Nucleus accumbens (tissue), 56 donors: Measurements from ENCODE around the gene STK35.
A peak's percentile ranks its signal among the peaks of the same experiment; 100 is the strongest.

Experiments
- DNase-seq, 56 donors: peaks; one replicate each; lab custom pipeline; 2025; lab: John Stamatoyannopoulos, UW

STK35 gene

GRCh38 chr20:2101057-2101864 lies at the start of gene STK35:
TSS of gene STK35 (plus strand) at chr20:2101827. CDS start at chr20:2101882, 55 bp downstream.
- DNase-seq: peak in 3 of 56 donors; percentile 73 to 85 (median 80)

- no peak for DNase-seq
These were observed 49.7 kb upstream of the STK35 start for GRCh38 chr20:2051946-2052345.

- DNase-seq: no peak
These were observed 48.9 kb upstream of the STK35 start for GRCh38 chr20:2052741-2053140.

GRCh38 chr20:2053615-2054014 lies 48.0 kb upstream of the STK35 start:
- DNase-seq: no peak

- no peak for DNase-seq
These were observed 46.7 kb upstream of the STK35 start for GRCh38 chr20:2054911-2055310.

GRCh38 chr20:2059411-2059810 lies 42.2 kb upstream of the STK35 start:
- no peak for DNase-seq

GRCh38 chr20:2065099-2065498 lies 36.5 kb upstream of the STK35 start:
- peak in 2 of 56 donors; percentile 7 to 20 for DNase-seq

GRCh38 chr20:2066461-2067122 lies 35.0 kb upstream of the STK35 start:
- no peak for DNase-seq

- no peak for DNase-seq
These were observed 20.9 kb upstream of the STK35 start for GRCh38 chr20:2080532-2081224.

- no peak for DNase-seq
These were observed 16.9 kb upstream of the STK35 start for GRCh38 chr20:2084703-2085102.

- no peak for DNase-seq
These were observed 15.2 kb upstream of the STK35 start for GRCh38 chr20:2086177-2086979.

- DNase-seq: no peak
These were observed 14.6 kb upstream of the STK35 start for GRCh38 chr20:2086980-2087377.

- DNase-seq: no peak
These were observed 12.7 kb upstream of the STK35 start for GRCh38 chr20:2088891-2089290.

- no peak for DNase-seq
These were observed 12.2 kb upstream of the STK35 start for GRCh38 chr20:2089447-2089846.

- DNase-seq: peak in 9 of 56 donors; percentile 1 to 50 (median 5)
These were observed 8.4 kb upstream of the STK35 start for GRCh38 chr20:2093159-2093781.

- DNase-seq: no peak
These were observed 7.7 kb upstream of the STK35 start for GRCh38 chr20:2093883-2094282.

GRCh38 chr20:2101865-2102584 lies 398 bp downstream of the STK35 start:
- peak; percentile 35 to 97 (median 90) for DNase-seq

- peak in 54 of 56 donors; percentile 59 to 97 (median 91) for DNase-seq
These were observed 1.2 kb downstream of the STK35 start for GRCh38 chr20:2102585-2103460.
